Activated B cell treated with CpG ODN at 0.5 μM for 24 hours (primary cell): ENCODE data around the gene KCTD7. TPM values are rescaled to one million over a fixed set of nuclear protein-coding genes. Genes with fewer than 3 reads are reported as not detected.
"Not testable (repeated sequence)": the region's sequence is repeated elsewhere in the genome, so short reads cannot be mapped to it uniquely, and the experiment has no call there.

Experiments used
- ATAC-seq: fragments of 200-7000 bp; cut with Tn5 transposase; one replicate; pipeline ENCODE4 v1.10.0; 2021; ENCODE audit warnings: low read depth, mild to moderate bottlenecking, moderate library complexity
- CTCF ChIA-PET: fragments of 350-600 bp; sonication (Branson Sonifier 250); formaldehyde crosslinking; loops from one replicate; lab custom pipeline; 2021; ENCODE audit warnings: antibody characterized with exemption; lab: Charles Lee
- POLR2A ChIA-PET: fragments of 350-600 bp; sonication (Branson Sonifier 250); formaldehyde crosslinking; loops from one replicate; lab custom pipeline; 2021; ENCODE audit warnings: antibody characterized with exemption; lab: Charles Lee
- DNase-seq: peaks from one replicate; pipeline ENCODE4 v3.0.0; 2022
- H3K27ac Mint-ChIP-seq: one replicate; pipeline ENCODE4 v1.8.0; 2020; ENCODE audit warnings: mixed read lengths
- H3K27me3 Mint-ChIP-seq: one replicate; pipeline ENCODE4 v1.8.0; 2021; ENCODE audit warnings: mixed read lengths
- H3K36me3 Mint-ChIP-seq: one replicate; pipeline ENCODE4 v1.8.0; 2021; ENCODE audit warnings: low read depth, mixed read lengths
- H3K4me1 Mint-ChIP-seq: one replicate; pipeline ENCODE4 v1.8.0; 2021; ENCODE audit warnings: mixed read lengths
- H3K4me3 Mint-ChIP-seq: one replicate; pipeline ENCODE4 v1.8.0; 2020; ENCODE audit warnings: mild to moderate bottlenecking, mixed read lengths
- H3K9me3 Mint-ChIP-seq: one replicate; pipeline ENCODE4 v1.8.0; 2020; ENCODE audit warnings: mixed read lengths
- intact Hi-C: fragments of 100-400 bp; cut with micrococcal nuclease; formaldehyde crosslinking; loops from one replicate; pipeline ENCODE4 v1.15.1; 2024
- total RNA-seq: library from RNA; stranded (reverse); gene quantifications from 2 replicates; pipeline ENCODE4 v1.2.3, GENCODE V29; 2022
- TF ChIP-seq, protein P1 (sequence below): fragments of 200-600 bp; IDR thresholded peaks from one replicate; pipeline ENCODE4 v1.8.0; 2022; ENCODE audit warnings: antibody characterized with exemption, mild to moderate bottlenecking

KCTD7 gene
- 12.8 and 13.2 TPM in 2 replicates for total RNA-seq

DNA sequence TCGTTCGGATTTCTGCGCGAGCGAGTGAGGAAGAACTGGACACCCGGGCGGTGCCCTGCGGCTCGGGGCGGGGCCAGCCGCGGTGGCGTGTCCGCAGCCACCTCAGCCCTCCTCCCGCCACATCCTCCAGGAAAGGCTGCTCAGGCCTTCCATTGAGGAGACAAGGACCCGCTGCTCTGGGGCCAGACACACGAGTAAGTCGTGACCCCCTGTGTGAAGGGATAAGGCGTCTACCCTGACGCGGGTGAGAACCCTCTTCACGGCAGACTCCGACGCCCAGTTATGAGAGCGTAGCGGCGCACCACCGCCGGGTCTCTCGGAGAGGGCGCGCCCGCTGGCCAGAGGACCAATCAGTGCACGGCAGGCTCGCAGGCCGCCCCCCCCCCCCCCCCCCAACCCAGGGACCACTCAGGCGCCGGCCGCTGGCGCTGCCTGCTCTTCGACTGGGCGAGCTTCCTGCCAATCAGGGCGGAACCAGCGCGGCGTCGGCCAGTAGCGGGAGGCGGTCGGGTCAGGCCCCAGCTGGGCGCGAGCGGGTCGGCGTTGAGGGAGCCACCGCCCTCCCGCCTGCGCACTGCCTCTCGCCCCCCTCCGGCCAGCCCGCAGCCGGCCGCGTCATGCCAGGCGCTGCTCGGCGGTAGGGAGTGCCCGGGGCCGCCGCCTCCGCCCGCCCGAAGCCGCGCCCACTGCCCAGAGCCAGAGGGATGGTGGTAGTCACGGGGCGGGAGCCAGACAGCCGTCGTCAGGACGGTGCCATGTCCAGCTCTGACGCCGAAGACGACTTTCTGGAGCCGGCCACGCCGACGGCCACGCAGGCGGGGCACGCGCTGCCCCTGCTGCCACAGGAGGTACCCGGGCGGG lies at the start of gene KCTD7:
KCTD7 (plus strand) TSS at position 521 of the 861 bp plus-strand sequence; CDS start at position 705, 184 bp downstream.
- DNase-seq (peak; percentile 93), ATAC-seq (peak; percentile 88)
- Mint-ChIP-seq H3K9me3 (no peaks in the 10 kb centered on the region), H3K4me1 (peaks cover 45% of the 10 kb centered on the region), H3K36me3 (peaks cover 11% of the 10 kb centered on the region), H3K27ac (peak within 1 kb of the TSS; percentile 91), H3K4me3 (peak within 1 kb of the TSS; percentile 92), H3K27me3 (no peaks in the 10 kb centered on the region)
- TF ChIP-seq, protein P1, sequence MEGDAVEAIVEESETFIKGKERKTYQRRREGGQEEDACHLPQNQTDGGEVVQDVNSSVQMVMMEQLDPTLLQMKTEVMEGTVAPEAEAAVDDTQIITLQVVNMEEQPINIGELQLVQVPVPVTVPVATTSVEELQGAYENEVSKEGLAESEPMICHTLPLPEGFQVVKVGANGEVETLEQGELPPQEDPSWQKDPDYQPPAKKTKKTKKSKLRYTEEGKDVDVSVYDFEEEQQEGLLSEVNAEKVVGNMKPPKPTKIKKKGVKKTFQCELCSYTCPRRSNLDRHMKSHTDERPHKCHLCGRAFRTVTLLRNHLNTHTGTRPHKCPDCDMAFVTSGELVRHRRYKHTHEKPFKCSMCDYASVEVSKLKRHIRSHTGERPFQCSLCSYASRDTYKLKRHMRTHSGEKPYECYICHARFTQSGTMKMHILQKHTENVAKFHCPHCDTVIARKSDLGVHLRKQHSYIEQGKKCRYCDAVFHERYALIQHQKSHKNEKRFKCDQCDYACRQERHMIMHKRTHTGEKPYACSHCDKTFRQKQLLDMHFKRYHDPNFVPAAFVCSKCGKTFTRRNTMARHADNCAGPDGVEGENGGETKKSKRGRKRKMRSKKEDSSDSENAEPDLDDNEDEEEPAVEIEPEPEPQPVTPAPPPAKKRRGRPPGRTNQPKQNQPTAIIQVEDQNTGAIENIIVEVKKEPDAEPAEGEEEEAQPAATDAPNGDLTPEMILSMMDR: no peak
- ChIA-PET CTCF (interaction anchor here (2.0 kb wide), 1 partner anchor 71 kb away, joined by 7 read pairs; no protein-coding TSS in a partner anchor), POLR2A (interaction anchor here (0.6 to 3.8 kb wide), 19 partner anchors 8 to 882 kb away, joined by 3 to 32 read pairs (median 5); partner anchors contain the start of genes CRCP, RABGEF1, SBDS and TYW1)
- intact Hi-C loops: loop anchor here (1.0 to 2.0 kb wide), 8 partner anchors 26 to 367 kb away; partner anchors contain the start of genes RABGEF1, SBDS and TMEM248

DNA sequence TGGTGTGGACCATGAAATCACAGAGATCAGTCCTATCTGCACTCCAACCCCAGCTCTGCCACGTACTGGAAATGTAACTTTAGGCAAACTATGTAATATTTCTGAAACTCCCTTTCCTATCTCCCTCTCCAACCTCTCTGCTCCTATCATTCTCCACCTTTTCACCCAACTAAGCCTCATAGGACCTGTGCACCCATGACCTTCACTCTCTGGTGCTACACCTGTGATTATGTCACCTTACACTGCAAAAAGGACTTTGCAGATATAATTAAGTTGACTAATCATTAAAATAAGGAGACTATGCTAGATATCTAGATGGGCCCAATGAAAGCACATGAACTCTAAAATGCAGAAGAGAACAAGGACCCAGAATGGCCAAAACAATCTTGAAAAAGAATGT lies 48.3 kb upstream of the KCTD7 start:
- ATAC-seq, H3K27ac Mint-ChIP-seq, POLR2A ChIA-PET, H3K9me3 Mint-ChIP-seq, H3K4me3 Mint-ChIP-seq, intact Hi-C loops, DNase-seq, H3K27me3 Mint-ChIP-seq, CTCF ChIA-PET: not testable (repeated sequence)
- peaks cover 45% of the 10 kb centered on the region for H3K4me1 Mint-ChIP-seq
- H3K36me3 Mint-ChIP-seq: peaks cover 61% of the 10 kb centered on the region

DNA sequence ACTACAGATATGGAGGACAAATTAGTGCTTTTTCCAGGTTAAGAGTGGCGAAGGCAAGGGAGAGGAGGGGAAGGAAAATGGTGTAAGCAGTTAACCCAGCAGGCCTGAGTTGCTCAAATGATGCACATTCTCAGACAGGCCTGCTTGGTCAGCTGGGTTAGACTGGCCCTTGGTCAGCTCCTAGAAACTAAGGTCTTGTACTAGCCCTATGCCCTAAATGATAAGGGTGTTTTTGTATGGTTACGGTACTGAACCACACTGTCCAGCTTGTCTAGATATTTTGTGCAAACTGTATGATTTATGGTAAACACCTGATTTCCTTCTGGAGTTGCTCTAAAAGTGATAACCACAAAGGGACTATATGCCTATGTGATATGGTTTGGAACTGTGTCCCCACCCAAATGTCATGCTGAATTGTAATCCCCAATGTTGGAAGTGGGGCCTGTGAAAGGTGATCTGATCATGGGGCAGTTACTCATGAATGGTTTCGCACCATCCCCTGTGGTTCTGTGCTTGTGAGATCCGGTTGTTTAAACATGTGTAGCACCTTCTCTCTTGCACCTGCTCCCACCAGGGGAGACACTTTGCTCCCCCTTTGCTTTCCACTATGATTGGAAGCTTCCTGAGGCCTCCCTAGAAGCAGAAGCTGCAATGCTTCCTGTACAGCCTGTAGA lies 45.7 kb upstream of the KCTD7 start:
- CTCF ChIA-PET, DNase-seq, intact Hi-C loops, H3K27me3 Mint-ChIP-seq, H3K27ac Mint-ChIP-seq, H3K4me3 Mint-ChIP-seq, H3K9me3 Mint-ChIP-seq, POLR2A ChIA-PET, ATAC-seq: not testable (repeated sequence)
- H3K36me3 Mint-ChIP-seq: peaks cover 54% of the 10 kb centered on the region
- H3K4me1 Mint-ChIP-seq: peaks cover 44% of the 10 kb centered on the region

DNA sequence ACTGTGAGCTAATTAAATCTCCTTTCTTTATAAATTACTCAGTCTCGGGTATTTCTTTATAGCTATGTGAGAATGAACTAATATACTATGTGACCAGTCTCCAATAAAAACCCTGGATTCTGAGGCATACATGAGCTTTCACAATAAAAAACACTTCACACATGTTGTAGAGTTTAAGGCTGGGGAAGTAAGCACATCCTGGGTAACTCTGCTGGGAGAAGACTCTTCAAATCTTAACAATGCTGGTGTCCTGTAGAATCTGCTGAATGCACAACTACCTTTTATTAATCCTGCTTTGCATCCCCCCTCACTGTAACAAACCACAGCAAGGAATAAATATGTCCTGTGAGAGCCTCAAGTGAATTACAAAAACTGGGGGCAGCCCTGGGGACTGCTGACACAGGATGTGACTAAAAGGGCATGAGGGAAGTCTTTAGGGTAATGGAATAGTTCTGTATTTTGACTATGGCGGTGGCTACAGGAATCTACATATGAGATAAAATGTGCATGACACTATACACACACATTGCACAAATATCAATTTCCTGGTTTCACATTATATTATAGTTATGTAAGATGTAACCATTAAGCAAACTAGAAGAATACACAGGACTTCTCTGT lies 45.1 kb upstream of the KCTD7 start:
- Mint-ChIP-seq H3K4me3 (no peak overlapping the region), H3K36me3 (peaks cover 50% of the 10 kb centered on the region), H3K27me3 (no peaks in the 10 kb centered on the region), H3K4me1 (peaks cover 44% of the 10 kb centered on the region), H3K9me3 (no peaks in the 10 kb centered on the region), H3K27ac (no peak overlapping the region)
- ChIA-PET POLR2A (no interaction called here), CTCF (no interaction called here)
- TF ChIP-seq, protein P1: no peak
- intact Hi-C loops: no loop called here
- peak; percentile 18 for ATAC-seq
- DNase-seq: no peak

DNA sequence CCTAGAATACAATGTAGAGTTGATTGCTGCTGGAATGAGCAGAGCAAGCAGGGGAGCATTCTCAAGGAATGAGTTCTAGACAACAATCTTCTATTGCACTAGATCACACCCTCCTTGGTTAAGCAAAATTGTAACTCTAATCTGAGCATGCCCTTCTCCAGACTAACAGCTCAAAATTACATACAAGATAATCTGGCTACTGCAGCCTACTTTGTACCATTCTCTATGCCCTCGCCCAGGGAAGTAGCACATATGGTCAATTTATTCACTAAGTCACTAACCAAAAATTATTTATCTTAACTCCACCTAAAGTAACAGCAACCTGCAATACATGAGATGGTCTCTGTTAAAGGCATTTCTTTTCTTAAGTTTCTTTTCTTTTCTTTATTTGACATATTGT lies 42.5 kb upstream of the KCTD7 start:
- Mint-ChIP-seq H3K36me3 (peaks cover 51% of the 10 kb centered on the region), H3K27ac (no peak overlapping the region), H3K4me3 (no peak overlapping the region), H3K9me3 (no peaks in the 10 kb centered on the region), H3K27me3 (no peaks in the 10 kb centered on the region), H3K4me1 (peaks cover 55% of the 10 kb centered on the region)
- no peak for DNase-seq
- POLR2A ChIA-PET: no interaction called here
- CTCF ChIA-PET: no interaction called here
- no peak for ATAC-seq
- intact Hi-C loops: no loop called here
- TF ChIP-seq, protein P1: no peak

DNA sequence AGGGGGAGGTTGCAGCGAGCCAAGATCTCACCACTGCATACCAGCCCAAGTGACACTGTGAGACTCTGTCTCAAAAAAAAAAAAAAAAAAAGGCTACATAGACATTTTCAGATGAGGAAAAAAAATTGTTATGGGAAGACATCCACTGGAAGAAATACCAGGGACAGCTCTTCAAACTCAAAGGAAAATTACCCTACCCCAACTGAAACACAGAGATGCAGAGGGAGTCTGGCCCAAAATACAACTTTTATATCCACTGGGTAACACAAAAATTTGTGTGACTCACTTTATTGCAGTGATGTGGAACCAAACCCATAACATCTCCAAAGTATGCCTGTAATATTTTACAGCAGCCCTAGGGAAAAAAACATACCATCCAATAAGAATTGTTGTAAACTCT lies 40.5 kb upstream of the KCTD7 start:
- CTCF ChIA-PET, H3K9me3 Mint-ChIP-seq, intact Hi-C loops, H3K27me3 Mint-ChIP-seq, POLR2A ChIA-PET, ATAC-seq, H3K4me3 Mint-ChIP-seq, DNase-seq: not testable (repeated sequence)
- H3K4me1 Mint-ChIP-seq: peaks cover 69% of the 10 kb centered on the region
- peak overlapping the region; percentile 57 for H3K27ac Mint-ChIP-seq
- peaks cover 40% of the 10 kb centered on the region for H3K36me3 Mint-ChIP-seq

DNA sequence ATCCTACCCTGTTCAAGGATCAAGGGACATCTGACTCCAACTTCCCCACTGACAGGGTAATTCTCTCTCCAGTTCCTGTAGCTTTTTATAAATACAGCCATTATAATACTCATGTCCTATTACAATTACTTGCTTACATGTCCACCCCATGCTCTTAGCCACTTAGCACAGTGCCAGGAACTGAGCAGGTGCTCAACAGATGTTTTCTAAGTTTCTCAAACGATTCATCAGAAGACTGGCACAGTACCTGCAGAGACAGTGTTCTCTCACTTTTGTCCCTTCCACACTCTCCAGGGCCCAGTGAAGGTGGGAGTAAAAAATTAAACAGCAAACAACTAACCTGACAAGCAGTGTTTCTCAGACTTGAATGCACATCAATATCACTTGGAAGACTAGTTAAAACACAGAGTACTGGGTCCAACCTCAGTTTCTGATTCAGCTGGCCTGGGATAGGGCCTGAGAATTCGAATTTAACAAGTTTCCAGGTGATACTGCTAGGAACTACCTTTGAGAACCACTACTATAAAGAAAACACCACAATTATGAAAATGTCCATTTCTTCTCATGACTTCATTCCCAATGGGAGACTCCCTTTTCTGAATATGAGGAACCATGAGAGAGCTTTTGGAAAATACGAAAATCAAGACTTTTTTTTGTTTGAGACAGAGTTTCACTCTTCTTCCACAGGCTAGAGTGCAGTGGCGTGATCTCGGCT lies 39.7 kb upstream of the KCTD7 start:
- Mint-ChIP-seq H3K36me3 (peaks cover 32% of the 10 kb centered on the region), H3K27ac (peak overlapping the region; percentile 57), H3K4me1 (peaks cover 64% of the 10 kb centered on the region)
- CTCF ChIA-PET, H3K27me3 Mint-ChIP-seq, H3K9me3 Mint-ChIP-seq, DNase-seq, intact Hi-C loops, H3K4me3 Mint-ChIP-seq, ATAC-seq: not testable (repeated sequence)
- POLR2A ChIA-PET: interaction anchor here (1.2 kb wide), 1 partner anchor 40 kb away, joined by 9 read pairs; the partner anchor contains the start of gene KCTD7
